Adrenal gland (tissue), 12 donors: Measurements from ENCODE around the gene SLC2A4. TPM values are rescaled to one million over a fixed set of nuclear protein-coding genes. Genes with fewer than 3 reads are reported as not detected.

ENCODE experiments used
- DNase-seq, 7 donors: peaks; one replicate each; pipeline ENCODE4 v3.0.0-alpha.2; 2019 to 2020
- H3K27ac ChIP-seq, 5 donors: fragments of 200-600 bp; sonication (generic) in 4 of 5; 1 replicate in 3 of 5; 2 replicates in 2 of 5; pipeline versions ENCODE4 v1.5.1 to v1.8.0; 2016 to 2020; ENCODE audit warnings: mild to moderate bottlenecking in 1 of 5
- H3K27me3 ChIP-seq: fragments of 200-600 bp; 2 replicates; pipeline ENCODE4 v1.8.0; 2021
- H3K36me3 ChIP-seq, 2 donors: fragments of 200-600 bp; replicated peaks in 1 of 2; 1 replicate in 1 of 2; 2 replicates in 1 of 2; pipeline versions ENCODE4 v1.5.1 to v1.8.0; 2018 to 2022
- H3K4me1 ChIP-seq, 2 donors: fragments of 200-600 bp; replicated peaks in 1 of 2; 1 replicate in 1 of 2; 2 replicates in 1 of 2; pipeline versions ENCODE4 v1.5.1 to v1.8.0; 2018 to 2021
- H3K4me3 ChIP-seq, 4 donors: fragments of 200-600 bp; sonication (generic) in 3 of 4; one replicate each; pipeline ENCODE4 v1.5.1; 2016 to 2018
- H3K9me3 ChIP-seq, 3 donors: fragments of 200-600 bp; sonication (generic) in 1 of 3; replicated peaks in 1 of 3; 1 replicate in 2 of 3; 2 replicates in 1 of 3; pipeline versions ENCODE4 v1.5.1 to v1.8.0; 2016 to 2021
- CTCF ChIP-seq, 6 experiments: fragments of 450-650 bp in 4 of 6; fragments of 200-600 bp in 2 of 6; sonication (generic) in 1 of 6; IDR thresholded peaks; 1 replicate in 5 of 6; 2 replicates in 1 of 6; pipeline versions ENCODE4 v1.5.1 to v1.8.0; 2016 to 2021; ENCODE audit warnings: antibody characterized with exemption in 6 of 6, mild to moderate bottlenecking in 2 of 6, moderate library complexity in 1 of 6
- POLR2A ChIP-seq, 2 donors: fragments of 450-650 bp; IDR thresholded peaks; one replicate each; pipeline ENCODE4 v1.6.1; 2017; ENCODE audit warnings: antibody characterized with exemption in 2 of 2, mild to moderate bottlenecking in 2 of 2, moderate library complexity in 1 of 2
- WGBS, 4 donors: extraction: QIAGEN DNeasy Blood & Tissue Kit in 2 of 4; methylation state at CpG; one replicate each; pipeline versions ENCODE4 v1.1.5 to v1.1.7; 2013 to 2017; 5-methylcytosine and 5-hydroxymethylcytosine counted together
- intact Hi-C, 2 donors: fragments of 100-400 bp; cut with DNase I; formaldehyde crosslinking; loops; one replicate each; pipeline versions ENCODE4 v1.14.1 to v1.15.0; 2022 to 2023
- polyA plus RNA-seq, 3 donors: library from polyadenylated mRNA; stranded (reverse); fragments of 200-250 nt in 2 of 3; fragments of 350-450 nt in 1 of 3; fragmentation: Illumina TruSeq in 1 of 3; extraction: RNeasy Lipid Tissue Mini Kit (QIAGEN cat#74804) in 1 of 3; gene quantifications; one replicate each; pipeline ENCODE4 v1.2.3, GENCODE V29; 2013 to 2014
- total RNA-seq, 9 donors: library from RNA; depleted of rRNA in 4 of 9; stranded (reverse); fragments of >200 nt in 4 of 9; fragments of 120-200 nt in 1 of 9; fragmentation: NEBNext Ultra II Directional in 1 of 9; extraction: Animal tissue kit (Norgen Biotek cat#: 25700) in 1 of 9; gene quantifications; one replicate each; pipeline versions ENCODE4 v1.1.0 to v1.2.4, GENCODE V29; 2013 to 2023
- donor health status: healthy with polysubstance abuse.
- donor health status: Bipolar disorder and iron deficiency.
- donor health status: DM: yes; HTN: yes; CAD: no.
- donor health status: DM: no; HTN: no; CAD: no.
- donor health status: DM: no; HTN: no; CAD: no.
- donor health status: DM: yes; HTN: yes; CAD: no.

SLC2A4 gene
- total and polyA plus RNA-seq, 12 donors: 0.75 to 30.0 (median 6.7) TPM

- no peaks in the 10 kb centered on the region for H3K36me3 ChIP-seq
- peak; percentile 83 to 92 (median 87) for DNase-seq
- H3K9me3 ChIP-seq: no peaks in the 10 kb centered on the region
- peaks cover 18 to 21% of the 10 kb centered on the region in 2 donors for H3K4me1 ChIP-seq
- H3K27me3 ChIP-seq: no peaks in the 10 kb centered on the region
- intact Hi-C loops: loop anchor here in 1 of 2 donors (2.0 to 5.0 kb wide), 2 partner anchors 16 to 62 kb away; no protein-coding TSS in a partner anchor
- peak overlapping the region in 2 of 4 donors; percentile 5 to 59 for H3K4me3 ChIP-seq
- peak overlapping the region; percentile 60 to 92 (median 85) for H3K27ac ChIP-seq
- TF ChIP-seq CTCF (IDR thresholded peaks at IDR 0.05): peak; percentile 85 to 99 (median 96)
- TF ChIP-seq POLR2A (IDR thresholded peaks at IDR 0.05): peak in 1 of 2 donors; percentile 9
- WGBS, 4 donors: 0 to 3% (median 1%) methylated on average over 13 to 29 of the region's 29 CpGs
These were observed 922 bp upstream of the SLC2A4 start for GRCh38 chr17:7280519-7281073.

- H3K27ac ChIP-seq: peak overlapping the region in 2 of 5 donors; percentile 50 to 92
- intact Hi-C loops: loop anchor here in 1 of 2 donors (2.0 to 5.0 kb wide), 2 partner anchors 15 to 60 kb away; no protein-coding TSS in a partner anchor
- peak; percentile 57 to 67 (median 63) for DNase-seq
- 0 to 2% (median 2%) methylated on average over 4 to 43 of the region's 43 CpGs for WGBS, 4 donors
- TF ChIP-seq CTCF (IDR thresholded peaks at IDR 0.05): no peak
- TF ChIP-seq POLR2A (IDR thresholded peaks at IDR 0.05): no peak
- no peaks in the 10 kb centered on the region for H3K36me3 ChIP-seq
- no peaks in the 10 kb centered on the region for H3K27me3 ChIP-seq
- H3K4me3 ChIP-seq: peak overlapping the region in 2 of 4 donors; percentile 36 to 59
- H3K9me3 ChIP-seq: no peaks in the 10 kb centered on the region
- H3K4me1 ChIP-seq: peaks cover 18 to 21% of the 10 kb centered on the region in 2 donors
These were observed 634 bp downstream of the SLC2A4 start for GRCh38 chr17:7281953-7282751.

- Histone ChIP-seq H3K4me1 (peaks cover 18 to 21% of the 10 kb centered on the region in 2 donors), H3K36me3 (no peaks in the 10 kb centered on the region), H3K9me3 (no peaks in the 10 kb centered on the region), H3K27me3 (no peaks in the 10 kb centered on the region), H3K27ac (peak overlapping the region in 1 of 5 donors; percentile 92), H3K4me3 (peak overlapping the region in 1 of 4 donors; percentile 59)
- intact Hi-C loops: loop anchor here in 1 of 2 donors (5.0 kb wide), 1 partner anchor 59 kb away; no protein-coding TSS in a partner anchor
- no peak for TF ChIP-seq POLR2A (IDR thresholded peaks at IDR 0.05)
- no peak for TF ChIP-seq CTCF (IDR thresholded peaks at IDR 0.05)
- WGBS, 4 donors: 55 to 64% (median 59%) methylated on average over 5 to 6 of the region's 6 CpGs
- no peak for DNase-seq
These were observed 1.3 kb downstream of the SLC2A4 start for GRCh38 chr17:7282752-7283321.
